Activated CD4-positive, alpha-beta T cell treated with anti-CD3 and anti-CD28 coated beads for 36 hours (primary cell): ENCODE measurements around the gene CLCN1. TPM values are rescaled to one million over a fixed set of nuclear protein-coding genes. Genes with fewer than 3 reads are reported as not detected.
A peak's percentile ranks its signal among the peaks of the same experiment; 100 is the strongest.

ENCODE experiments used
- ATAC-seq: fragments of 200-7000 bp; cut with Tn5 transposase; one replicate; pipeline ENCODE4 v1.10.0; 2021; ENCODE audit warnings: mild to moderate bottlenecking, moderate library complexity
- CTCF ChIA-PET: fragments of 350-600 bp; sonication (Branson Sonifier 250); formaldehyde crosslinking; loops from one replicate; lab custom pipeline; 2021; ENCODE audit warnings: antibody characterized with exemption; lab: Charles Lee
- POLR2A ChIA-PET: fragments of 350-600 bp; sonication (Branson Sonifier 250); formaldehyde crosslinking; loops from one replicate; lab custom pipeline; 2021; ENCODE audit warnings: antibody characterized with exemption, inconsistent platforms; lab: Charles Lee
- DNase-seq: peaks from one replicate; pipeline ENCODE4 v3.0.0-alpha.2; 2020
- H3K27ac Mint-ChIP-seq: one replicate; pipeline ENCODE4 v1.8.0; 2021; ENCODE audit warnings: mixed read lengths
- H3K27me3 Mint-ChIP-seq: one replicate; pipeline ENCODE4 v1.8.0; 2021; ENCODE audit warnings: mixed read lengths
- H3K36me3 Mint-ChIP-seq: one replicate; pipeline ENCODE4 v1.8.0; 2021; ENCODE audit warnings: low read depth, mixed read lengths
- H3K4me1 Mint-ChIP-seq: one replicate; pipeline ENCODE4 v1.8.0; 2021; ENCODE audit warnings: mixed read lengths
- H3K4me3 Mint-ChIP-seq: one replicate; pipeline ENCODE4 v1.8.0; 2021; ENCODE audit warnings: mild to moderate bottlenecking, moderate library complexity, mixed read lengths
- H3K9me3 Mint-ChIP-seq: one replicate; pipeline ENCODE4 v1.8.0; 2021; ENCODE audit warnings: low read depth, mixed read lengths
- intact Hi-C, 2 experiments: fragments of 100-400 bp; cut with DNase I in 1 of 2; cut with micrococcal nuclease in 1 of 2; formaldehyde crosslinking; loops; one replicate each; pipeline versions ENCODE4 v1.14.2 to v1.15.1; 2022 to 2024; cut with DNase I, micrococcal nuclease
- total RNA-seq, 2 experiments: library from RNA; stranded (reverse); gene quantifications; one replicate each; pipeline ENCODE4 v1.2.3, GENCODE V29; 2021

The CLCN1 gene
- total RNA-seq, 2 experiments from 2014 or later: 0.07 to 0.09 TPM

- Mint-ChIP-seq H3K4me1 (peaks cover 3% of the 10 kb centered on the region), H3K27ac (no peak within 1 kb of the TSS), H3K4me3 (peak within 1 kb of the TSS; percentile 77), H3K9me3 (no peaks in the 10 kb centered on the region), H3K36me3 (no peaks in the 10 kb centered on the region), H3K27me3 (peaks cover 35% of the 10 kb centered on the region)
- POLR2A ChIA-PET: interaction anchor here (0.5 kb wide), 1 partner anchor 174 kb away, joined by 6 read pairs; no protein-coding TSS in a partner anchor
- peak; percentile 60 for DNase-seq
- intact Hi-C loops: loop anchor here in 1 of 2 experiments (1.0 to 5.0 kb wide), 2 partner anchors 18 to 120 kb away; no protein-coding TSS in a partner anchor
- peak; percentile 74 for ATAC-seq
- CTCF ChIA-PET: no interaction called here
Measured at GRCh38 chr7:143362131-143363015, 46.5 kb downstream of the CLCN1 start, which contains the start of gene FAM131B. FAM131B (minus strand) TSS chr7:143362713; CDS start chr7:143362603, 110 bp downstream.

- peaks cover 3% of the 10 kb centered on the region for H3K4me1 Mint-ChIP-seq
- ATAC-seq (no peak), DNase-seq (no peak)
- CTCF ChIA-PET: interaction anchor here (1.3 kb wide), 1 partner anchor 44 kb away, joined by 3 read pairs; no protein-coding TSS in a partner anchor
- H3K4me3 Mint-ChIP-seq: peak overlapping the region; percentile 55
- H3K36me3 Mint-ChIP-seq: no peaks in the 10 kb centered on the region
- intact Hi-C loops: loop anchor here in 1 of 2 experiments (5.0 kb wide), 1 partner anchor 121 kb away; no protein-coding TSS in a partner anchor
- no peaks in the 10 kb centered on the region for H3K9me3 Mint-ChIP-seq
- POLR2A ChIA-PET: no interaction called here
- H3K27ac Mint-ChIP-seq: no peak overlapping the region
- peaks cover 35% of the 10 kb centered on the region for H3K27me3 Mint-ChIP-seq
Measured at GRCh38 chr7:143363016-143363937, 47.4 kb downstream of the CLCN1 start.

GRCh38 chr7:143367972-143368371 lies 52.1 kb downstream of the CLCN1 start:
- ATAC-seq: no peak
- Mint-ChIP-seq H3K9me3 (no peaks in the 10 kb centered on the region), H3K27me3 (peaks cover 25% of the 10 kb centered on the region), H3K4me3 (no peak overlapping the region), H3K27ac (no peak overlapping the region), H3K36me3 (no peaks in the 10 kb centered on the region), H3K4me1 (peaks cover 16% of the 10 kb centered on the region)
- POLR2A ChIA-PET: no interaction called here
- no peak for DNase-seq
- intact Hi-C loops: no loop called here
- CTCF ChIA-PET: interaction anchor here (1.2 to 2.6 kb wide), 3 partner anchors 8 to 127 kb away, joined by 4 to 19 read pairs (median 6); no protein-coding TSS in a partner anchor

GRCh38 chr7:143368387-143368786 lies 52.5 kb downstream of the CLCN1 start:
- POLR2A ChIA-PET: no interaction called here
- intact Hi-C loops: no loop called here
- Mint-ChIP-seq H3K9me3 (no peaks in the 10 kb centered on the region), H3K36me3 (no peaks in the 10 kb centered on the region), H3K4me3 (no peak overlapping the region), H3K4me1 (peaks cover 16% of the 10 kb centered on the region), H3K27ac (no peak overlapping the region), H3K27me3 (peaks cover 20% of the 10 kb centered on the region)
- ATAC-seq: no peak
- CTCF ChIA-PET: interaction anchor here (1.0 to 2.6 kb wide), 4 partner anchors 8 to 128 kb away, joined by 3 to 19 read pairs (median 5); no protein-coding TSS in a partner anchor
- DNase-seq: no peak

GRCh38 chr7:143369678-143370651 lies 54.1 kb downstream of the CLCN1 start:
- POLR2A ChIA-PET: no interaction called here
- intact Hi-C loops: no loop called here
- ATAC-seq (no peak), DNase-seq (no peak)
- H3K4me3 Mint-ChIP-seq: no peak overlapping the region
- H3K27me3 Mint-ChIP-seq: peaks cover 7% of the 10 kb centered on the region
- H3K9me3 Mint-ChIP-seq: no peaks in the 10 kb centered on the region
- H3K4me1 Mint-ChIP-seq: peaks cover 28% of the 10 kb centered on the region
- CTCF ChIA-PET: interaction anchor here (0.6 to 2.6 kb wide), 7 partner anchors 9 to 107 kb away, joined by 3 to 19 read pairs (median 3); no protein-coding TSS in a partner anchor
- H3K36me3 Mint-ChIP-seq: no peaks in the 10 kb centered on the region
- H3K27ac Mint-ChIP-seq: no peak overlapping the region

GRCh38 chr7:143372070-143372469 lies 56.2 kb downstream of the CLCN1 start:
- DNase-seq (peak; percentile 78), ATAC-seq (peak; percentile 76)
- intact Hi-C loops: no loop called here
- no peaks in the 10 kb centered on the region for H3K27me3 Mint-ChIP-seq
- H3K4me1 Mint-ChIP-seq: peaks cover 46% of the 10 kb centered on the region
- no peaks in the 10 kb centered on the region for H3K9me3 Mint-ChIP-seq
- no peaks in the 10 kb centered on the region for H3K36me3 Mint-ChIP-seq
- ChIA-PET CTCF (interaction anchor here (0.6 to 1.4 kb wide), 4 partner anchors 27 to 148 kb away, joined by 3 to 5 read pairs (median 4); no protein-coding TSS in a partner anchor), POLR2A (interaction anchor here (1.0 kb wide), 1 partner anchor 12 kb away, joined by 3 read pairs; no protein-coding TSS in a partner anchor)
- H3K4me3 Mint-ChIP-seq: peak overlapping the region; percentile 9
- peak overlapping the region; percentile 79 for H3K27ac Mint-ChIP-seq

- POLR2A ChIA-PET: no interaction called here
- H3K27me3 Mint-ChIP-seq: no peaks in the 10 kb centered on the region
- no peak overlapping the region for H3K27ac Mint-ChIP-seq
- intact Hi-C loops: no loop called here
- H3K9me3 Mint-ChIP-seq: no peaks in the 10 kb centered on the region
- H3K36me3 Mint-ChIP-seq: no peaks in the 10 kb centered on the region
- DNase-seq (no peak), ATAC-seq (no peak)
- CTCF ChIA-PET: interaction anchor here (0.9 kb wide), 1 partner anchor 13 kb away, joined by 4 read pairs; no protein-coding TSS in a partner anchor
- peaks cover 54% of the 10 kb centered on the region for H3K4me1 Mint-ChIP-seq
- no peak overlapping the region for H3K4me3 Mint-ChIP-seq
Measured at GRCh38 chr7:143373255-143373794, 57.4 kb downstream of the CLCN1 start.

GRCh38 chr7:143374561-143374960 lies 58.6 kb downstream of the CLCN1 start:
- CTCF ChIA-PET: interaction anchor here (0.6 to 2.0 kb wide), 7 partner anchors 10 to 134 kb away, joined by 3 to 12 read pairs (median 6); no protein-coding TSS in a partner anchor
- no peak for ATAC-seq
- no peaks in the 10 kb centered on the region for H3K36me3 Mint-ChIP-seq
- no peaks in the 10 kb centered on the region for H3K9me3 Mint-ChIP-seq
- POLR2A ChIA-PET: no interaction called here
- no peak overlapping the region for H3K4me3 Mint-ChIP-seq
- intact Hi-C loops: no loop called here
- peaks cover 65% of the 10 kb centered on the region for H3K4me1 Mint-ChIP-seq
- DNase-seq: no peak
- H3K27ac Mint-ChIP-seq: peak overlapping the region; percentile 86
- H3K27me3 Mint-ChIP-seq: no peaks in the 10 kb centered on the region

- ChIA-PET CTCF (interaction anchor here (0.8 to 2.0 kb wide), 13 partner anchors 9 to 160 kb away, joined by 3 to 12 read pairs (median 4); no protein-coding TSS in a partner anchor), POLR2A (interaction anchor here (0.5 to 1.2 kb wide), 2 partner anchors 9 to 66 kb away, joined by 3 read pairs; no protein-coding TSS in a partner anchor)
- Mint-ChIP-seq H3K27ac (peak overlapping the region; percentile 86), H3K9me3 (no peaks in the 10 kb centered on the region), H3K36me3 (no peaks in the 10 kb centered on the region), H3K4me1 (peaks cover 70% of the 10 kb centered on the region), H3K4me3 (no peak overlapping the region), H3K27me3 (no peaks in the 10 kb centered on the region)
- ATAC-seq (peak; percentile 51), DNase-seq (peak; percentile 52)
- intact Hi-C loops: no loop called here
Measured at GRCh38 chr7:143375298-143376034, 59.6 kb downstream of the CLCN1 start.
